Peyer's patch (tissue), 4 donors: ENCODE results near the gene IL18BP.

Experiments
- CTCF ChIP-seq, 6 experiments: fragments of 450-650 bp in 4 of 6; fragments of 200-600 bp in 2 of 6; sonication (generic) in 1 of 6; IDR thresholded peaks; one replicate each; pipeline ENCODE4 v1.5.1; 2017 to 2019; ENCODE audit warnings: antibody characterized with exemption in 6 of 6, mild to moderate bottlenecking in 3 of 6, moderate library complexity in 1 of 6
- POLR2A ChIP-seq, 2 donors: fragments of 450-650 bp; IDR thresholded peaks; one replicate each; pipeline ENCODE4 v1.5.1; 2017; ENCODE audit warnings: antibody characterized with exemption in 2 of 2, mild to moderate bottlenecking in 2 of 2, moderate library complexity in 2 of 2

- no peak for TF ChIP-seq CTCF (IDR thresholded peaks at IDR 0.05)
- no peak for TF ChIP-seq POLR2A (IDR thresholded peaks at IDR 0.05)
Measured at GRCh38 chr11:72009156-72009555, 10.4 kb downstream of the IL18BP start.
